Psoas muscle (tissue), 8 donors: ENCODE results near the gene MICU1. TPM values are rescaled to one million over a fixed set of nuclear protein-coding genes. Genes with fewer than 3 reads are reported as not detected.
A peak's percentile ranks its signal among the peaks of the same experiment; 100 is the strongest.
"Not testable (repeated sequence)": the region's sequence is repeated elsewhere in the genome, so short reads cannot be mapped to it uniquely, and the experiment has no call there.

Experiments
- ATAC-seq, 4 donors: fragments of 200-7000 bp; cut with Tn5 transposase; one replicate each; pipeline ENCODE4 v1.9.1; 2020; ENCODE audit warnings: moderate library complexity in 3 of 4, mild to moderate bottlenecking in 2 of 4
- DNase-seq, 2 donors: peaks; one replicate each; pipeline ENCODE4 v3.0.0-alpha.2; 2020
- H3K27ac ChIP-seq: fragments of 200-600 bp; one replicate; pipeline ENCODE4 v1.8.0; 2022
- H3K27me3 ChIP-seq, 3 donors: fragments of 200-600 bp in 1 of 3; one replicate each; pipeline versions ENCODE4 v1.6.1 to v1.8.0; 2013 to 2022; ENCODE audit warnings: low read length in 2 of 3, mild to moderate bottlenecking in 2 of 3, moderate library complexity in 1 of 3; ENCODE audit not compliant: insufficient read depth in 3 of 3
- H3K36me3 ChIP-seq, 2 donors: fragments of 200-600 bp in 1 of 2; one replicate each; pipeline versions ENCODE4 v1.6.1 to v1.8.0; 2013 to 2022; ENCODE audit warnings: low read depth in 1 of 2, mild to moderate bottlenecking in 1 of 2, moderate library complexity in 1 of 2; ENCODE audit not compliant: insufficient read depth in 1 of 2
- H3K4me1 ChIP-seq: fragments of 200-600 bp; one replicate; pipeline ENCODE4 v1.8.0; 2022
- H3K4me3 ChIP-seq: fragments of 200-600 bp; one replicate; pipeline ENCODE4 v1.8.0; 2022; ENCODE audit warnings: mild to moderate bottlenecking
- H3K9me3 ChIP-seq: fragments of 200-600 bp; one replicate; pipeline ENCODE4 v1.8.0; 2022
- WGBS, 3 donors: extraction: QIAGEN DNeasy Blood & Tissue Kit; methylation state at CpG; one replicate each; pipeline versions ENCODE4 v1.1.6 to v1.1.7; 2013; 5-methylcytosine and 5-hydroxymethylcytosine counted together
- intact Hi-C, 2 donors: fragments of 100-400 bp; cut with DNase I; formaldehyde crosslinking; loops; one replicate each; pipeline versions ENCODE4 v1.11.0 to v1.14.2; 2022
- polyA plus RNA-seq, 3 donors: library from polyadenylated mRNA; stranded (reverse); fragments of 200-250 nt; gene quantifications; one replicate each; pipeline ENCODE4 v1.2.3, GENCODE V29; 2013
- total RNA-seq, 4 donors: library from RNA; stranded (reverse); fragmentation: NEBNext Ultra II Directional in 2 of 4; extraction: Animal tissue kit (Norgen Biotek cat#: 25700) in 2 of 4; gene quantifications; one replicate each; pipeline versions ENCODE4 v1.2.1 to v1.2.4, GENCODE V29; 2021 to 2023
- TF ChIP-seq, protein P1 (sequence below): fragments of 200-600 bp; IDR thresholded peaks from one replicate; pipeline ENCODE4 v1.8.0; 2022; ENCODE audit warnings: antibody characterized with exemption
- donor health status: healthy with polysubstance abuse.
- donor health status: DM: no; HTN: no; CAD: no; lungs with moderate emphysema.
- donor health status: Bipolar disorder and iron deficiency.
- donor health status: healthy.
- donor health status: DM: yes; HTN: yes; CAD: no.
- donor health status: DM: no; HTN: no; CAD: no.
- donor health status: DM: no; HTN: no; CAD: no.
- donor health status: DM: yes; HTN: yes; CAD: no.

Gene MICU1
- total and polyA plus RNA-seq, 7 donors, result 31.0 to 57.8 (median 37.3) TPM

- no peak overlapping the region for H3K4me3 ChIP-seq
- 78 to 91% (median 90%) methylated on average over 2 of the region's 2 CpGs for WGBS, 3 donors
- intact Hi-C loops, result loop anchor here (5.0 to 10.0 kb wide), 3 partner anchors 108 to 375 kb away; partner anchors contain the start of genes ANAPC16 (in 1 of the 2) and ASCC1 (in 1 of the 2)
- no peaks in the 10 kb centered on the region for H3K9me3 ChIP-seq
- H3K27ac ChIP-seq, result no peak overlapping the region
- H3K27me3 ChIP-seq, result no peaks in the 10 kb centered on the region
- DNase-seq (no peak), ATAC-seq (no peak)
- TF ChIP-seq, protein P1, sequence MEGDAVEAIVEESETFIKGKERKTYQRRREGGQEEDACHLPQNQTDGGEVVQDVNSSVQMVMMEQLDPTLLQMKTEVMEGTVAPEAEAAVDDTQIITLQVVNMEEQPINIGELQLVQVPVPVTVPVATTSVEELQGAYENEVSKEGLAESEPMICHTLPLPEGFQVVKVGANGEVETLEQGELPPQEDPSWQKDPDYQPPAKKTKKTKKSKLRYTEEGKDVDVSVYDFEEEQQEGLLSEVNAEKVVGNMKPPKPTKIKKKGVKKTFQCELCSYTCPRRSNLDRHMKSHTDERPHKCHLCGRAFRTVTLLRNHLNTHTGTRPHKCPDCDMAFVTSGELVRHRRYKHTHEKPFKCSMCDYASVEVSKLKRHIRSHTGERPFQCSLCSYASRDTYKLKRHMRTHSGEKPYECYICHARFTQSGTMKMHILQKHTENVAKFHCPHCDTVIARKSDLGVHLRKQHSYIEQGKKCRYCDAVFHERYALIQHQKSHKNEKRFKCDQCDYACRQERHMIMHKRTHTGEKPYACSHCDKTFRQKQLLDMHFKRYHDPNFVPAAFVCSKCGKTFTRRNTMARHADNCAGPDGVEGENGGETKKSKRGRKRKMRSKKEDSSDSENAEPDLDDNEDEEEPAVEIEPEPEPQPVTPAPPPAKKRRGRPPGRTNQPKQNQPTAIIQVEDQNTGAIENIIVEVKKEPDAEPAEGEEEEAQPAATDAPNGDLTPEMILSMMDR, result no peak
- H3K4me1 ChIP-seq, result peaks cover 61% of the 10 kb centered on the region
- H3K36me3 ChIP-seq, result peaks cover 0 to 8% of the 10 kb centered on the region in 2 donors
Observed at GRCh38 chr10:72330069-72330426, 295.8 kb downstream of the MICU1 start.

GRCh38 chr10:72329290-72330068 is 296.4 kb downstream of the MICU1 start:
- no peak for ATAC-seq
- intact Hi-C loops, result loop anchor here (5.0 to 10.0 kb wide), 4 partner anchors 107 to 375 kb away; partner anchors contain the start of genes ANAPC16 (in 1 of the 2) and ASCC1 (in 1 of the 2)
- TF ChIP-seq, protein P1, result no peak
- H3K27me3 ChIP-seq, result no peaks in the 10 kb centered on the region
- WGBS, 3 donors, result 77 to 89% (median 82%) methylated on average over 10 to 11 of the region's 11 CpGs
- H3K36me3 ChIP-seq, result peaks cover 0 to 8% of the 10 kb centered on the region in 2 donors
- no peak for DNase-seq
- H3K9me3 ChIP-seq, result no peaks in the 10 kb centered on the region
- no peak overlapping the region for H3K27ac ChIP-seq
- no peak overlapping the region for H3K4me3 ChIP-seq
- H3K4me1 ChIP-seq, result peaks cover 61% of the 10 kb centered on the region

GRCh38 chr10:72328829-72329204 is 297.1 kb downstream of the MICU1 start:
- TF ChIP-seq, protein P1, result no peak
- H3K9me3 ChIP-seq, result no peaks in the 10 kb centered on the region
- H3K27ac ChIP-seq, result no peak overlapping the region
- peaks cover 54% of the 10 kb centered on the region for H3K4me1 ChIP-seq
- intact Hi-C loops, result loop anchor here in 1 of 2 donors (5.0 kb wide), 1 partner anchor 202 kb away; no protein-coding TSS in a partner anchor
- H3K4me3 ChIP-seq, result no peak overlapping the region
- ATAC-seq (no peak), DNase-seq (no peak)
- H3K27me3 ChIP-seq, result no peaks in the 10 kb centered on the region
- H3K36me3 ChIP-seq, result peaks cover 0 to 5% of the 10 kb centered on the region in 2 donors
- WGBS, 3 donors, result 51 to 69% (median 56%) methylated on average over 5 of the region's 5 CpGs

- Histone ChIP-seq H3K27me3 (no peaks in the 10 kb centered on the region), H3K4me1 (peaks cover 49% of the 10 kb centered on the region), H3K36me3 (no peaks in the 10 kb centered on the region), H3K27ac (peak overlapping the region; percentile 85), H3K9me3 (no peaks in the 10 kb centered on the region), H3K4me3 (peak overlapping the region; percentile 20)
- ATAC-seq (peak; percentile 58 to 78 (median 66)), DNase-seq (peak; percentile 71 to 84)
- 9 to 11% (median 9%) methylated on average over 13 to 14 of the region's 14 CpGs for WGBS, 3 donors
- TF ChIP-seq, protein P1, result peak; percentile 66
- intact Hi-C loops, result loop anchor here in 1 of 2 donors (5.0 kb wide), 1 partner anchor 201 kb away; no protein-coding TSS in a partner anchor
Observed at GRCh38 chr10:72328045-72328828, 297.6 kb downstream of the MICU1 start.

DNA sequence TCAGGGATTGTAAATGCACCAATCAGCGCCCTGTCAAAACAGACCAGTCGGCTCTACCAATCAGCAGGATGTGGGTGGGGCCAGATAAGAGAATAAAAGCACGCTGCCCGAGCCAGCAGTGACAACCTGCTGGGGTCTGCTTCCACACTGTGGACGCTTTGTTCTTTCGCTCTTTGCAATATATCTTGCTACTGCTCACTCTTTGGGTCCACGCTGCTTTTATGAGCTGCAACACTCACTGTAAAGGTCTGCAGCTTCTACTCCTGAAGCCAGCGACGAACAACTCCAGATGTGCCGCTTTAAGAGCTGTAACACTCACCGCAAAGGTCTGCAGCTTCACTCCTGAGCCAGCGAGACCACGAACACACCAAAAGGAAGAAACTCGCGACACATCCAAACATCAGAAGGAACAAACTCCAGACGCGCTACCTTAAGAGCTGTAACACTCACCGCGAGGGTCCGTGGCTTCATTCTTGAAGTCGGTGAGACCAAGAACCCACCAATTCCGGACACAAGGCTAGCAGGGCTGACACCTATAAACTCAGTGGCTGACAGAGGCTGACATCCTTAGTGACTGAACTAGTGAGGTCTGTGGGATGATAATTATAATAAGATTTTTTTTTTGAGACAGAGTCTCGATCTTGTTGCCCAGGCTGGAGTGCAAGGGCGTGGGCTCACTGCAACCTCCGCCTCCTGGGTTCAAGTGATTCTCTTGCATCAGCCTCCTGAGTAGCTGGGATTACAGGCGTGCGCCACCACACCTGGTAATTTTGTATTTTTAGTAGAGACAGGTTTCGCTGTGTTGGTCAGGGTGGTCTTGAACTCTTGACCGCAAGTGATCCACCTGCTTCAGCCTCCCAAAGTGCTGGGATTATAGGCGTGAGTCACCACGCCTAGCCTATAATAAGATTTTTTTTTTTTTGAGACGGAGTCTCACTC is 298.9 kb downstream of the MICU1 start:
- H3K36me3 ChIP-seq, H3K9me3 ChIP-seq, ATAC-seq, H3K4me3 ChIP-seq, DNase-seq, H3K27me3 ChIP-seq: not testable (repeated sequence)
- peak overlapping the region; percentile 85 for H3K27ac ChIP-seq
- 89 to 91% (median 89%) methylated on average over 32 of the region's 32 CpGs for WGBS, 3 donors
- intact Hi-C loops, result loop anchor here in 1 of 2 donors (5.0 kb wide), 1 partner anchor 200 kb away; no protein-coding TSS in a partner anchor
- peaks cover 41% of the 10 kb centered on the region for H3K4me1 ChIP-seq
